Activated CD8-positive, alpha-beta memory T cell treated with anti-CD3 and anti-CD28 coated beads, Interleukin-2, amount 50 U/mL, for 4 hours (primary cell): ENCODE data around the gene HDAC4.

Experiments
- DNase-seq: peaks from one replicate; pipeline ENCODE4 v3.0.0-alpha.2; 2020

Gene HDAC4

DNA sequence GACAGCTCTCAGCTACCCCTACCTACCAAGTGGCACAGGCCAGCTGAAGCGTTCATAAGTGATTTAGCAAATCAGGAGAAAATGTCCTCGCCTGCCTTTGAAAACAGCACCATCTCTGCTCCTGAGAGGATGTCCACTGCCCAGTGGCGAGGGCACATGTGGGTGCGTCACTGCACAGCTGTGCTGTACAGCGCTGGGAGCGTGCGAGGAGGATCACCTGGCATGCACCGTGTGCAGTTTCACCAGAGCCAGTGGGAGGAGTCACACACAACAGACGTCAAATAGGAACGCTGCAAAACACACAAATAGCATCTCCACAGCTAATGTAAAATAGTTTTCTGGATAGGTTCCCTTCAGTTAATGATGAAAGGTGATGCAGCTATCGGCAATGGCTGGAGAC is 154.1 kb downstream of the HDAC4 start:
- DNase-seq, result no peak

DNA sequence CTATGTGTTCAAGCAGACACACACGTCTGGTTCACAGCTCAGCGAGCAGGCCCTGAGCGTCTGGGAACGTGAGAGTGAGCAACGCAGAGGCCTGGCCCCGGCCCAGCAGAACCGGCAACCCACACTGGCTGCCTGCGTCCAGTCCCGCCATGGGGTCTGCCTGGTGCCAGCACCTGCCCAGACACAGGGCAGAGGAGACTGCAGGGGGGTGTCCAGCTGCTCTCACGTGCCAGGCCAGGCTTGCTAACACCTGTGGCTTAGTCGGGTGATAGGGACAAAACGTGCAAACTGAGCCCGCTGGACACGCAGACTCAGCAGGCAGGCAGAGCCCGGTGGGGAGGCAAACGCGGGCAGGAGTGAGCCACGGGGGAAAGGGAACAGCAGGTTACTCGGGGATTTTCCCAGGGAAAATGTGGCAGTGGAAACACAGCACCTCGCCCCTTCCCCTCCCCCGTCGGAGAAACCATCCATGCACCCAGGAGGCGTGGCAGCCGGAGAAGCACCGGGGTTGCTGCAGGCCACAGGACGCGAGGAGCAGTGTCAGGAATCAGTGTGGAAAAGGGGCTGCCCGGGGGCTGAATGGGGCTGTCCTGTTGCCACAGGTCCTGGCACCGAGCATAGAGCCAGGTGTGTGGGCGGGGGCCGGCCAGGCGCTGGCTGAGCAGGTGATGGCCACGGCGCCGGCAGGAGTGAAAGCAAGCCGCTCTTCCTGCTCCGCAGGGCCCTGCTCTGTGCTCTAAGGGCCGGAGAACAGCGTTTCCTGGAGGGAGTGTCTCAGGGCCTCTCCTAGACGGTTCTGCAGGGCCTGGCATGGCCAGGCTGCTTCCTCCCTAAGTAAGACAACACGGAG is 154.7 kb downstream of the HDAC4 start:
- no peak for DNase-seq

DNA sequence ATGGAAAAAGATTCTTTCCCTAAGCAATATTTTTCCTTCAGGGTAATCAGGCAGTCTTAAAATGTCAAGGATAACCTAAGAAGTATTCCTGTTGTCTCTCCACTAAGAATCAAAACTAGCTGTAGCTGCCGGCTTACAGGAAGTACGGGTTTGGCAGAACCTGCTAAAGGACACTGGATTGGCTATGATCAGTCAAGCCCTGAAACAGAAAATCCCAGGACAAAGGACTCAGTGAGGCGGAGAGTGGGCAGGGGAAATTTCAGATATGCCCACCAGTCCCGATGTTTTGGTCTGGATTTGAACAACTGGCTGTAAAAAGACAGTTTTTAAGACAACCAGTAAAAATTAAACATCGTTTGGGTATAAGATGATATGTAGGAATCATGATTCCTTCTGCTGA is 155.7 kb downstream of the HDAC4 start:
- DNase-seq, result no peak

DNA sequence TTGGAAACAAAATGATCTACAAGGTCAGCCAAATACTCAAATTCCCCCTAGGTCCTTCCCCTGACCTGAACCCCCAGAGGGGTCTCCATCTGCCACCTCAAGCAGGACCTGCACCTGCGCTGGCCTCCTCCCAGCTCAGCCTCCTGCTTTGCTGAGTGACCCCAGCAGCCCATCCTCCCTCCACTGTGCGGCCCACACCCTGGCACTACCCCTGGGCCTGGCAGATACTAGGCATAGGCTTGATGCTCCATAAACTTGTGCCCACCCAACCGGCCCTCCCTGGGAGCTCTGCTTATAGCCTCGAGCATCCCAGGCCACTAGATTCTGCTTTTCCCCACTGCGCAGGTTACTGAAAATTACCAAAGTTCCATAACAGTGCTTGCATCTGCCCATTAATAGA is 156.2 kb downstream of the HDAC4 start:
- no peak for DNase-seq

DNA sequence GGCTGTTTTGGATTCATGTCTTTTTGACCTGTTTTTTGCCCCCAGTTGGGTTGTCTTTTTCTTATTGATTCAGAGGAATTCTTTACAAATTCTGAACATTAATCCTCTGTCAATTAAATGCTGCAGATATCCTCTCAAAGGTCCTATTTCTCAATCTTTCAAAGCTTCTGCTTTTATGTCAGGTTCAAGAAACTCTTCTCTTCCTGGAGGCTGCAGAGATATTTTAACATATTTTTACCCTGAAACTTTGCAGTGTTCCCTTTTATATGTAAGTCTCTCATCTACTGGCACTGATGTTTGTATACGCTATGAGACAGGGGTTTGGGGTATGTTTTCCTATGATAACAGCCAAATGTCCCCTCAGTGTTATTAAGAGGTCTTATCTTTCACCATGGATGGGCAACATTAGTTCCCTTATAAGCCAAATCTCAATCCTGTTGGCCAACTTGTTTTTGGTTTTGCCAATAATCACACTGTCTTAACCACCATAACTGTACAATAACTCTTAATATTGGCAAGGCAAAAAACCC is 159.3 kb downstream of the HDAC4 start:
- DNase-seq, result no peak

DNA sequence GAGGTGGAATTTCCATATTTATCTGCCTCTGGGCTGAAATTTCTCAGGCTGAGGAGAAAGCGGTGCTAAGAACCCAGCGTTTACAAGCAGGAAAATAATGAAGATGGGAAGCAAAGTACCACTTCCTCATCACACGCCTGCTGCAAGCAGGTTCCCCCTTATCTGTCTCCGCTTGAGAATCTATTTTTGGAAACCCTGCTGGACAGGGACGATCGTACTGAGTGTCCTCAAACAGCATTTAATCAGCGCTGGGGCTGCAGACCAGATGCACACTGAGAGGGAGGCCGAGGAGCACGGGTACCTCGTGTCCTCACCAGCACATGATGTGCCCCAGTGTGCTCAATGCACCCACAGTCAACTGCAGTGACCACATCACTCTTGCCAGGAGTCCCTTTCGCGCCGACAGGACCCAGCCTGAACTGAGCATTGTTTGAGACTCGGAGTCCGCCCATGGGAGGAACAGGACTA is 160.4 kb downstream of the HDAC4 start:
- DNase-seq, result no peak

DNA sequence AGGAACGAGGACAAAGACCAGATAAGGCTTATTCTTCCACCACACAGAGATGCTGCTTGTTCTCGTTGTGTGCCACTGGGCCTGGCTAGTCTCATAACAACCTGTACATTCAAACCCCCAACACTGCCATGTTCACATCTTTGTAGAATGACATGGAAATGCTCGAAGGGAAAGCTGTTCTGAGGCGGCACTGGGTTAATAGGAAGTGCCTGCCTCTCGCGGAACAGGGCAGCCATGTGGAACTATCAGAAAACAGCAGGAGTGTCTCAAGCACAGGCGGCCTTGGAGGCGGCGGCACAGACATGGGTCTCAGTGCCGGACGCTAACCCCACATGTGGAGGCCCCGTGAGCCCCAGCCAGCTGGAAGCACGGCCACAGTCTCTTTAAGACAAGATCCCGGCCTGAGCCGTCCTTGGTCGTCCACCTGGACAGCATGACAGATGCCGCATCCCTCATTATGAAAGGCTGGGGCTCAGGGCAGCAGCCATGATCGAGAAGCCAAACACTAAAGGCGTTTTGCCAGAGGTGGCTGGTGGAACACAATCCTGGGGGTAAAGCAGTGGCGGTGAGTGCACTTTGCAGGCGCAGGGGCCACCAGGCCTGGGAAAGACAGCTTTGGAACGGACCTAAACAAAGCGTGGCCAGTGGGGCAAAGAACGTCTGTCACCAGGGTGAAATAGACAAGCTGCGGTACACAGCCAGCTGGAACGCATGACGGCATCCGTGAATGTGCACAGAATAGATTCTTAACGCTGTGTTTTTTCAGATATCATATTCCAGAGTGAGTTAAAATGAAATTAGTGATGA is 161.0 kb downstream of the HDAC4 start:
- DNase-seq, result no peak

DNA sequence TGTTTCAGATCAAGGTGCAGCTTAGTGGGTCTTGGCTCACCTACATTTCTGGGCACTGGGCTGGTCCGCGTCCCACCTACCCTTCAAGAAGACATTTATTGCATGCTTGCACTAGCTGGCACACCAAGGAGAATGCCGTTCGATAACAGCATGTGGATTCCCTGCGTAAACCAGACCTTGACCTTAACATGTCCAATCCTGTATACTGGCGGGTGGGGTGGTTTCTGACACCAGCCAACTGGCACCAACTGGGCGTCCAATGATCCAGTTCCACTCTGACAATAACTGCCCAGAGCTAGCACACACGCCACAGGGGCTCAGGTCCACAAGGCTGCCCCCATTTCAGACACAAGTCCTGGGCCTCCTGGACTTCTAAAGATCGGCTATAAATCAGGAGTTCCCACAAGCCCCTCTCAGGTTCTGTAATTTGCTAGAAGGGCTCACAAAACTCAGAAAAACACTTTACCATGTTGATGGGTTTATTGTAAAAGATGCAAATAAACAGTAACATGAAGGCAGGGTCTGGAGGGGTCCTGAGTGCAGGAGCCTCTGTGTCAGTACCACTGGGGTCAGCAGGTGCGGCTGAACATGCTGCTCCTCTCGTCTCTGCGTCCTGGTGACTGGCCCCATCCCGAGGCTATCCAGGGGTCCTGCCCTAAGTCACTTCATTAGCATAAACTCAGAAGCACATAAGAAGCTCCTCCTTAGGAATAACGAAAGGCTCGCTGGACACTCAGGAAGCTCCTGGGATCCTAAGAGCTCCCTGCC is 161.8 kb downstream of the HDAC4 start:
- DNase-seq, result no peak

DNA sequence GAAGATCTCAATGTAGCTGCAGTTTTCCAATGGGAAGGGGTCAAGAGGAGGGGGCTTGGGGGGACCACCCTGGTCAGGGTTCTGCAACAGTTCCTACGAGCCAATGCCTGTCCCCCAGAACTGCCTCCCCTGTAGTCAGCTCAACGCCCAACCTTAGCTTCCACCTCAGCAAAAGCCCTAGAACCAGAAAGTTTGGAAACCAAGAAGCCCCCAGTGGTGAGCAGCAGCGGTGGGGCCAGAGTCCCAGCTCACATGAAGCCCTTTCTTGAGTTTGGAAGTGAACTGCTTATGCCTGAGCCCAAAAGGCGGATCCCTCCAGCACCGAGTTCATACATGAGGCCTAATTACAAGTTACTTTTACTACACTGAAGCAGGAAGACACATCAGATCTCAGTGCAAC is 162.4 kb downstream of the HDAC4 start:
- DNase-seq, result no peak

DNA sequence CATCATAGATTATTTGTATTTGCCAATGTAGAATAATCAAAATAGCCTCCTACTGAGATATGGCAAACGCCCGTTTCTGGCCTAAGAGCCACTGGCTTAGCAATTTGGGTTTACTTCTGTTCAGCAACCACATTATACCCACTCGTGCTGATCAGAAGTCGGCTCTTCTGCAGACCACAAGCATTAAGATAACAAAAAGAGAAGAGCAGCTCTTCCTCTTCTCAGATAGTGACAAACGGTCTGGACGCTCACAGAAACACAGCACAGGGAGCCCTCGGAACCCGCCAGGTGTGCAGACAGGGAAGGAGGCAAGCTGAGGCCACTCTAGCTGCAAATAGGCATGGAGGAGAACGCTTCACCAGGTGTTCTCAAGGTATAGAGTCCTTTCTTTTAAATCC is 164.0 kb downstream of the HDAC4 start:
- DNase-seq, result no peak

DNA sequence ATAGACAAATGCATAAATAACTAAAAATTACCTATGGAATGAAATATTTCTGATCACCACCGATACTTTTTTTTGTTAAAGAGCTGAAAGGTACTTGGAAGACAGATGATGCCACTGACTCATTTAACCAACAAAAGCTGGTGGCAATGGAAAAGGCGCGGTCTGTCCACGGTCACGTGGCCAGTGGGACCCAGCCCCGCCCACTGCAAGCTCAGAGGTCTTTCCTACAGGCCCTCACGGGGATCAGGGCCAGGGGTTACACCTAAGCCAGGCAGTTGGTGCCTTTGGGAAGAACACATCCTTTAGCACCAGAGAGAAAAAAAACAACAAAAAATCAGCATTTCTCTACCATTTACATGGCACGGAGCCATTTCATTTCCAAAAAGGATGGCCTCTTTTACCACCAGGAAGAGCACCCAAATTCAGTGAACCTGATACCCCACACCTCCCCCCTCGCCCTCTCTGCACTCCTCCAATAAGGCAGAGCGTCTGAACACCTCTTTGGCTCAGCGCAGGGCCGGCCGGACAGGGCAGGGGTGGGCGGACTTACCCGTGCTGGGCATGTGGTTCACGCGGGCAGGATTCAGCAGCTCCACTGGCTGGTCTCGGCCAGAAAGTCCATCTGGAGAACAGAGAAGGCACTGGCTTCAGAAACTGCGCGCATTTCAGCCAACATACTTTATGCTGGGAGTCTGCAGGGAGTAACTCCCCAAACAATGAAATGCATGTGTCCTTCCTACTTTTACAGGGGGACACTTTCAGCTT is 164.6 kb downstream of the HDAC4 start:
- DNase-seq, result no peak

DNA sequence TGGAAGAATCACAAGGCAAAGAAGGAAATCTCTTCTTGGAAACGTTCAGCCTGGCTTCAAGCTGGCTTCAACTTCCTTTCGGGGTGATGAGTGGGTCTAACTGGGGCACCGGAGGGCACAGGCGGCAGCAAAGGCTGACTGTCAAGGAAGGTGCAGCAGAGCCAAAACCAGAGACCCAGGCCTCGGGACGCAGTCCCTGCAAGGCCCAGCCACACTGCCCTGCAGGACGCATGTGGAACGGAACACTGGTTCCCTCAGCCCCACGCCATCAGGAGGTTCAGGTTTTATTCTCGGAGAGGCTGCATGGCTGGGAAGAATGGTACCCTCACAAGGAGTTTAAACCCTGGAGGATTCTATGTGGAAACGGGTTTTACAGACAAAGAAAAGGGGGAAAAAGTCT is 165.5 kb downstream of the HDAC4 start:
- no peak for DNase-seq

DNA sequence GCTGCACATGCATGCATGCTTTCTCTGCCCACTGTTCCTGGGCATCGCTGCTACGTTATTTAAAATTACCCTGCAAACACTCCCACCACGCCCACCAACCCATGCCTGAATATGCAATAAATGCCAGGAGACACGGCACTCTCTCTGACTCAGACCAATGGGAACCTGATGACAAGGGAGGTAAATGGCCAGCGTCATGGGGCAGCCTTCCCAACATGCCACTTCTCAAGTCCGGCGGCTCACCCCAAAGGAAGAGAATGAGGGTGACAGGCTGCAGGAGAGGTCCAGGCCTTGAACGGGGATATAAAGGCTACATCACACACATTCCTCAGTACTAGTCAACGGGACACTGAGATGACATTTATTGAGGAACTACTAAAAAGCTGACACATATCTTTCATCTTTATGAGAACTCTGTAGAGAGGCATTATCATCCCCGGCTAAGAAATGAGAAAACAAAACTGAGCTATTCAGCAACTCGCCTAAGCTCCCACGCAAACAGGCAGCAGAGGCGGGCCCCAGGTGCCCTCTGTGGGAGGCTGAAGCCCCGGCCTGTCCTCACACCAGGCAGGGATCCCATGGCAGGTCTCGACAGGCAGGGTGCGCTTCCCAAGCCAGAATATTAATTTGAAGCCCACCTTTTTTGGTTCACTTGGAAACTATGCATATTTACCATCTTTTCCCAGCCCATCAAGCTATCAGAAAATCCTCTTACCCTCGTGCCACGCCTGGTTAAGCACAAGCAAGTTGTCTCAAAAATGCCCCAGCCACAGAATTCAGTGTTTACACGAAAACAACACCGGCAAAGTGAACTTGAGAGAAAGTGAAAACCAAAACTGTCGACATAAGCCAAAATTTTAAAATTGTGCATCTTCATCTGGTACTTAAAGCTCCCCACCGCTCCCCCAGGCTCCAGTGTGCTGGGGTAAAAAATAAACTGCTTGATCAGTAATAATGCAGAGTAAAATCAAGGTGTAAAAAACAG is 166.3 kb downstream of the HDAC4 start:
- no peak for DNase-seq

DNA sequence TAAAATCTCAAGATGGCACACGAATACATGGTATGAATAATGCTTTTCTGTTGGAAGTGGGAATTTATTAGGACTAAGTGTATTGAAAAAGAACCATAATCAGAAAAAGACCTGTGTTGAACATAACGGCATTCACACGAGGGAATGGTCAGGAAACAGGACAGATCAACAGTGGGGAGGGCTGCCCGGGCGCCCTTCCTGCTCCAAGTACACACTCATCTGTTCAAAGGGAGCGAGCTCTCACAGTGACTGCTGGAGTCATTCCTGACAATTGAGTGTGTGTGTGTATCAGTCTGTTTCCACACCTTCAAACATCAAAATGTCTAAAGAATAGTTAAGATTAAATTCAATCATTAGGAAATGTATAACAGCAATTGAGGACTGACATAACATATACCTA is 167.2 kb downstream of the HDAC4 start:
- no peak for DNase-seq

DNA sequence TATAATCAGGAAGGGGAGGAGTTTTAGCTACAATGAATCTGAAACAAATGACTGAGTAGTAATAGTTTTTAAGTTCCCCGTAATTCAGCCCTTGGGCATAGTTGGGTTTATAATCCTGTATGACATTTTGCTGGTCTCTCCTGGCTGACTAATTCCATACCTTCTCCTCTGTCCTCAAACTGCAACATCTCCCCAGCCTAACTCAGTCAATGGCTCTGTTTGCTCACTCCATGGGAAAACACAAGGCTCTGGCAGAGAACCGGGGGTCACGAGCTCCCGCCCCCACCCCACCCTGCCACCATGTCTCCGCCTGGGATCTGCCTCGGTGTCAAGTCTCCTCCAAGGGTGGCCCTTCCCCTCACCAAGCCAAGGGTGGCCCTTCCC is 168.6 kb downstream of the HDAC4 start:
- DNase-seq, result no peak

DNA sequence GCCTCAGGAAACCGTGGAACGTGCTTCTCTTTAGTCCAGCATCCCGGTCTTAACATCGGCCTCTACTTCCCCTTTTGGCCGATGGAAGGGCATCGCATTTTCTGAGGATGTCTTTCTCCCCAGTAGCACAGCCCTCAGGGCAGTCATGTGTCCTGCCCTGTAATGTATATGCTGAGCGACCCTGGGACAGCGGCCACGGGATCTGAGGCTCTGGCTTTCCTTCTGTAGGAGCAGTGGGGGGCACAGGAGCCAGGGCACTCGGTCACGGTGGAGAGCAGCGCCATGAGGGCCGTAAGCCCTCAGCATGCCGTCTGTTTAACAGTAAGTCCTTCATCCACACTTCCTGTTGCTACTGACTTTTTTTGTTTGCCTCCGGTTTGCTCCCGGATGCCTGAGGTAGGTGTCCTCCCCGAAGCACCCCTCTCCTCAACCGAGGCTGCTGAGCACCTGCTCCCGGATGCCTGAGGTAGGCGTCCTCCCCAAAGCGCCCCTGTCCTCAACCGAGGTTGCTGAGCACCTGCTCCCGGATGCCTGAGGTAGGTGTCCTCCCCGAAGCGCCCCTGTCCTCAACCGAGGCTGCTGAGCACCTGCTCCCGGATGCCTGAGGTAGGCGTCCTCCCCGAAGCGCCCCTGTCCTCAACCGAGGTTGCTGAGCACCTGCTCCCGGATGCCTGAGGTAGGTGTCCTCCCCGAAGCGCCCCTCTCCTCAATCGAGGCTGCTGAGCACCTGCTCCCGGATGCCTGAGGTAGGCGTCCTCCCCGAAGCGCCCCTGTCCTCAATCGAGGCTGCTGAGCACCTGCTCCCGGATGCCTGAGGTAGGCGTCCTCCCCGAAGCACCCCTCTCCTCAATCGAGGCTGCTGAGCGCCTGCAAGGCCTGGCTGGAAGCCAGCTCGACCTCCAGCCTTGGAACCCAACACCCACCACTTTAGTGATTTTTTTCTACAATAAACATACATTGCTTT is 169.3 kb downstream of the HDAC4 start:
- no peak for DNase-seq

DNA sequence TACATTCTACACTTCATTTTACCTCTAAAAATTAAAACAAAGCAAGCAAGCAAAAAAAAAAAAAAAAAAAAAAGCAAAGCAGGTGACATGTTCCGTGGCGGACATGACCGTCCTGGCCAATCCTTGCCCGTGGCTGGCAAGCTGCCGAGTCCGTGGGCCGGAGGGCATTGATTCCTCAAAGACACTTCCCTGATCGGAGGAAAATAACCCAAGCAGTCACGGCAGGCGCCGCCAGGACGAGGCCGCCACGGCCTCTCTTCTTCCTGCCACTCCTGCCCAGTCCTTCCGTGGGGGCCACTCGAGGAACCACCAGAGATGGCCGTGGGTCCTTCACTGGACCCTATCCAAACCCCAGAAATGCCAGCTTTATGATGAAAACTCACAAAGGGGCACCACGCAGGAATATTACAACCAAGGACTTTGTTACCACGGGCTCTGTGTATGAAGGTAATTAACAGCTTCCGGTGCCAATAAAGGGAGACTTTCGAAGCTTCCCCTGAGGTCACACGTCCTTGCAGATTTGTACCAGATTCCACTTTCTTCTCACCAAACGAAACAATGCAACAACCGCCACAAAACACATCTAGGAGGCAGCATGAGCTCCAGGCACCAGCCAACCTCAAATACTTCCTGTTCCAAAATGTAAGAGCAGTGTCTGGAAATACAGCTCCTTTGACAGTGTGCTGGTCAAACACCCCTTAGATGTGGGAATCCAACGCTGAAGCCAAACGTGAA is 170.3 kb downstream of the HDAC4 start:
- DNase-seq, result no peak

DNA sequence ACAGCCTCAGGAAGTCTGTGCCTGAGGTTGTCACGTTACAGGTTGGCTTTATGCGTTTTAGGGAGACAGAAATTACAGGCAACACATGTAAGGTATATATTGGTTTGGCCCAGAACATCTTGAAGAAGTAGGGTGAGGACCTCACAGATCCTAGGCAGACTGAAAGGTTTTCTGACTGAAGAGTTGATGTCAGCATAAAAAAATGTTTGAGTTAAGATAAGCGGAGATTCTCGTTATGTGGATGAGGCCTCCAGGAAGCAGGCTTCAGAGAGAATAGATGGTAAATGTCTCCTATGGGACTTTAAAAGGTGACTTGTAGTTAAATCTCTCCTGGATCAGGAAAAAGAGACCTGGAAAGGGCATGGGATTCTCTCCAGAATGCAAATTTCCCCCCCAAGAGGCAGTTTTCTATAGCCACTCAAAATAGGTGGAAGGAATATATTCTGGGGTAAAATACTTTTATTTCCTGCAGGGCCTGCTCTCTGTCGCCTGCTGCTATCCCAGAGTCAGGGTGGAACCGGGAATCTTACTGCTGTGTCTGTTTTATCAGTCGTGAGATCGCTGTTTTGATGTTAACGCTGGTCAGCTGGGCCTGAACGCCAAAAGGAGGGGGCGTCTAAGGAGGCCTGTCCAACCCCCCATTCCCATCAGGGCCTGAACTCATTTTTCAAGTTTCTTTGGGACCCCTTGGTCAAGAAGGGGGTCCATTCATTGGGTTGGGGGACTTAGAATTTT is 171.1 kb downstream of the HDAC4 start:
- no peak for DNase-seq
